Ovary (tissue), 9 donors: Measurements from ENCODE around the gene FTCDNL1. TPM values are rescaled to one million over a fixed set of nuclear protein-coding genes. Genes with fewer than 3 reads are reported as not detected.

ENCODE experiments used
- DNase-seq, 5 donors: peaks; one replicate each; pipeline ENCODE4 v3.0.0-alpha.2; 2019 to 2020
- H3K27ac ChIP-seq, 2 donors: fragments of 200-600 bp; one replicate each; pipeline versions ENCODE4 v1.5.1 to v1.8.0; 2019 to 2022
- H3K27me3 ChIP-seq: fragments of 200-600 bp; one replicate; pipeline ENCODE4 v1.8.0; 2022
- H3K36me3 ChIP-seq: fragments of 200-600 bp; sonication (generic); one replicate; pipeline ENCODE4 v1.5.1; 2019
- H3K4me1 ChIP-seq: one replicate; pipeline ENCODE4 v1.8.1; 2013; ENCODE audit warnings: mild to moderate bottlenecking, moderate library complexity; ENCODE audit not compliant: insufficient read depth
- H3K4me3 ChIP-seq: fragments of 200-600 bp; sonication (generic); one replicate; pipeline ENCODE4 v1.5.1; 2017
- H3K9me3 ChIP-seq, 2 donors: fragments of 200-600 bp in 1 of 2; sonication (generic) in 1 of 2; one replicate each; pipeline versions ENCODE4 v1.5.1 to v1.8.1; 2013 to 2019; ENCODE audit warnings: mild to moderate bottlenecking in 1 of 2, moderate library complexity in 1 of 2
- CTCF ChIP-seq, 3 donors: fragments of 450-650 bp in 2 of 3; fragments of 200-600 bp in 1 of 3; IDR thresholded peaks; one replicate each; pipeline versions ENCODE4 v1.5.1 to v1.8.0; 2016 to 2022; ENCODE audit warnings: antibody characterized with exemption in 3 of 3, mild to moderate bottlenecking in 1 of 3
- EP300 ChIP-seq: sonication (generic); formaldehyde crosslinking; IDR thresholded peaks from one replicate; pipeline ENCODE4 v1.6.1; 2017; ENCODE audit warnings: antibody characterized with exemption
- POLR2A ChIP-seq: fragments of 450-650 bp; IDR thresholded peaks from one replicate; pipeline ENCODE4 v1.6.1; 2017; ENCODE audit warnings: antibody characterized with exemption, mild to moderate bottlenecking, moderate library complexity
- WGBS, 3 donors: extraction: QIAGEN DNeasy Blood & Tissue Kit in 1 of 3; methylation state at CpG; one replicate each; pipeline versions ENCODE4 v1.1.5 to v1.1.7; 2013 to 2017; 5-methylcytosine and 5-hydroxymethylcytosine counted together
- intact Hi-C, 4 donors: fragments of 100-400 bp; cut with DNase I; formaldehyde crosslinking; loops; one replicate each; pipeline versions ENCODE4 v1.11.0 to v1.15.1; 2022 to 2023
- polyA plus RNA-seq, 2 donors: library from polyadenylated mRNA; stranded (reverse); fragments of 200-250 nt in 1 of 2; fragments of 350-450 nt in 1 of 2; fragmentation: Illumina TruSeq in 1 of 2; extraction: RNeasy Lipid Tissue Mini Kit (QIAGEN cat#74804) in 1 of 2; gene quantifications; one replicate each; pipeline ENCODE4 v1.2.3, GENCODE V29; 2013 to 2014
- total RNA-seq, 7 donors: library from RNA; depleted of rRNA in 2 of 7; stranded (reverse); fragments of >200 nt in 2 of 7; fragmentation: NEBNext Ultra II Directional in 3 of 7; extraction: Animal tissue kit (Norgen Biotek cat#: 25700) in 3 of 7; gene quantifications; one replicate each; pipeline versions ENCODE4 v1.1.0 to v1.2.4, GENCODE V29; 2016 to 2023
- donor health status: DM: no; HTN: no; CAD: no; lungs with moderate emphysema.
- donor health status: DM: no; HTN: no; CAD: no.
- donor health status: Bipolar disorder and iron deficiency.
- donor health status: DM: yes; HTN: yes; CAD: no.
- donor health status: DM: no; HTN: no; CAD: no.
- donor health status: DM: yes; HTN: yes; CAD: no.

FTCDNL1 gene
- total and polyA plus RNA-seq, 9 donors = 0.56 to 3.4 (median 2.1) TPM

GRCh38 chr2:199756743-199757142, 94.2 kb downstream of the FTCDNL1 start:
- no peak for DNase-seq
- Histone ChIP-seq H3K4me1 (no peaks in the 10 kb centered on the region), H3K4me3 (no peak overlapping the region), H3K27me3 (no peaks in the 10 kb centered on the region), H3K36me3 (no peaks in the 10 kb centered on the region), H3K27ac (no peak overlapping the region), H3K9me3 (no peaks in the 10 kb centered on the region)
- TF ChIP-seq CTCF (IDR thresholded peaks at IDR 0.05) = no peak
- TF ChIP-seq EP300 = no peak
- TF ChIP-seq POLR2A = no peak
- intact Hi-C loops = no loop called here
- WGBS, 3 donors = 13 to 32% (median 31%) methylated on average over 1 of the region's 1 CpG

GRCh38 chr2:199756211-199756610, 94.8 kb downstream of the FTCDNL1 start:
- Histone ChIP-seq H3K27me3 (no peaks in the 10 kb centered on the region), H3K4me1 (no peaks in the 10 kb centered on the region), H3K9me3 (no peaks in the 10 kb centered on the region), H3K36me3 (no peaks in the 10 kb centered on the region), H3K4me3 (no peak overlapping the region), H3K27ac (no peak overlapping the region)
- DNase-seq = no peak
- intact Hi-C loops = no loop called here
- WGBS, 3 donors = 87 to 96% (median 92%) methylated on average over 3 of the region's 3 CpGs
- no peak for TF ChIP-seq POLR2A
- no peak for TF ChIP-seq EP300
- no peak for TF ChIP-seq CTCF (IDR thresholded peaks at IDR 0.05)

GRCh38 chr2:199754766-199755165, 96.2 kb downstream of the FTCDNL1 start:
- TF ChIP-seq CTCF (IDR thresholded peaks at IDR 0.05) = no peak
- TF ChIP-seq POLR2A = no peak
- no peak for TF ChIP-seq EP300
- Histone ChIP-seq H3K36me3 (no peaks in the 10 kb centered on the region), H3K9me3 (no peaks in the 10 kb centered on the region), H3K27ac (no peak overlapping the region), H3K4me1 (no peaks in the 10 kb centered on the region), H3K27me3 (no peaks in the 10 kb centered on the region), H3K4me3 (no peak overlapping the region)
- intact Hi-C loops = no loop called here
- DNase-seq = no peak
- 86 to 91% (median 89%) methylated on average over 3 of the region's 3 CpGs for WGBS, 3 donors

GRCh38 chr2:199751492-199752120, 99.4 kb downstream of the FTCDNL1 start:
- no peaks in the 10 kb centered on the region for H3K27me3 ChIP-seq
- intact Hi-C loops = no loop called here
- no peak overlapping the region for H3K4me3 ChIP-seq
- no peak for DNase-seq
- H3K36me3 ChIP-seq = no peaks in the 10 kb centered on the region
- H3K27ac ChIP-seq = no peak overlapping the region
- TF ChIP-seq CTCF (IDR thresholded peaks at IDR 0.05) (no peak), POLR2A (no peak), EP300 (no peak)
- WGBS, 3 donors = 66 to 75% (median 72%) methylated on average over 8 of the region's 8 CpGs
- no peaks in the 10 kb centered on the region for H3K9me3 ChIP-seq
- H3K4me1 ChIP-seq = no peaks in the 10 kb centered on the region
